ENCODE data around the gene ZNF10.

Gene ZNF10

DNA sequence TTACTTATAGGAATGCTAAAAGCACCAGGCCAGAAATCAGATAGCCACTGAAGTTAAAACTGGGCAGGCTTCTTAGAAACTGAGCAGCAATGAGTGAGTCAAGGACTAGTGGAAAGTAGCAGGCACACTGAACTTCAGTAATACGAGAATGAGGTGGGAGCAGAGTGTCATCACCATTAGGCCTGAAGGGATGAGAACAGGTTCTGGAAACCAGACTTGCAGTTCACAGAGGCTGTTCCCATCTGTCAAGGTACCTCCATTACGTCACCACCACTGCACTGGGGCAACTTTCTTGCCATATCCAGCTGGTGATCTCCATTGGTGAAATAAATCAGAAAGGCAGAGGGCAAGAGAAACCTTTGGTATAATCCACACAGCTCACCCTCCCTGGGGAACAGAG is 15.6 kb downstream of the ZNF10 start:
- TF ChIP-seq, protein P1, sequence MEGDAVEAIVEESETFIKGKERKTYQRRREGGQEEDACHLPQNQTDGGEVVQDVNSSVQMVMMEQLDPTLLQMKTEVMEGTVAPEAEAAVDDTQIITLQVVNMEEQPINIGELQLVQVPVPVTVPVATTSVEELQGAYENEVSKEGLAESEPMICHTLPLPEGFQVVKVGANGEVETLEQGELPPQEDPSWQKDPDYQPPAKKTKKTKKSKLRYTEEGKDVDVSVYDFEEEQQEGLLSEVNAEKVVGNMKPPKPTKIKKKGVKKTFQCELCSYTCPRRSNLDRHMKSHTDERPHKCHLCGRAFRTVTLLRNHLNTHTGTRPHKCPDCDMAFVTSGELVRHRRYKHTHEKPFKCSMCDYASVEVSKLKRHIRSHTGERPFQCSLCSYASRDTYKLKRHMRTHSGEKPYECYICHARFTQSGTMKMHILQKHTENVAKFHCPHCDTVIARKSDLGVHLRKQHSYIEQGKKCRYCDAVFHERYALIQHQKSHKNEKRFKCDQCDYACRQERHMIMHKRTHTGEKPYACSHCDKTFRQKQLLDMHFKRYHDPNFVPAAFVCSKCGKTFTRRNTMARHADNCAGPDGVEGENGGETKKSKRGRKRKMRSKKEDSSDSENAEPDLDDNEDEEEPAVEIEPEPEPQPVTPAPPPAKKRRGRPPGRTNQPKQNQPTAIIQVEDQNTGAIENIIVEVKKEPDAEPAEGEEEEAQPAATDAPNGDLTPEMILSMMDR (conservative IDR thresholded peaks at IDR 0.05; ENCODE audit: control insufficient read depth, insufficient read depth, low read depth, low read length), result no peak
- no peak overlapping the region for H3K4me3 ChIP-seq (ENCODE audit: control insufficient read depth, low read depth, low read length)
- no peak for DNase-seq (ENCODE audit: low read depth)

DNA sequence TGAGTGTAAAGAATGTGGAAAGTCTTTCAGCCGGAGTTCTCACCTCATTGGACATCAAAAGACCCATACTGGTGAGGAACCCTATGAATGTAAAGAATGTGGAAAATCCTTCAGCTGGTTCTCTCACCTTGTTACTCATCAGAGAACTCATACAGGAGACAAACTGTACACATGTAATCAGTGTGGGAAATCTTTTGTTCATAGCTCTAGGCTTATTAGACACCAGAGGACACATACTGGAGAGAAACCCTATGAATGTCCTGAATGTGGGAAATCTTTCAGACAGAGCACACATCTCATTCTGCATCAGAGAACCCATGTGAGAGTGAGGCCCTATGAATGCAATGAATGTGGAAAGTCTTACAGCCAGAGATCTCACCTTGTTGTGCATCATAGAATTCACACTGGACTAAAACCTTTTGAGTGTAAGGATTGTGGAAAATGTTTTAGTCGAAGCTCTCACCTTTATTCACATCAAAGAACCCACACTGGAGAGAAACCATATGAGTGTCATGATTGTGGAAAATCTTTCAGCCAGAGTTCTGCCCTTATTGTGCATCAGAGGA is 25.8 kb downstream of the ZNF10 start:
- TF ChIP-seq, protein P1 (conservative IDR thresholded peaks at IDR 0.05; ENCODE audit: control insufficient read depth, insufficient read depth, low read depth, low read length), result no peak
- DNase-seq (ENCODE audit: low read depth), result no peak
- H3K4me3 ChIP-seq (ENCODE audit: control insufficient read depth, low read depth, low read length), result no peak overlapping the region

DNA sequence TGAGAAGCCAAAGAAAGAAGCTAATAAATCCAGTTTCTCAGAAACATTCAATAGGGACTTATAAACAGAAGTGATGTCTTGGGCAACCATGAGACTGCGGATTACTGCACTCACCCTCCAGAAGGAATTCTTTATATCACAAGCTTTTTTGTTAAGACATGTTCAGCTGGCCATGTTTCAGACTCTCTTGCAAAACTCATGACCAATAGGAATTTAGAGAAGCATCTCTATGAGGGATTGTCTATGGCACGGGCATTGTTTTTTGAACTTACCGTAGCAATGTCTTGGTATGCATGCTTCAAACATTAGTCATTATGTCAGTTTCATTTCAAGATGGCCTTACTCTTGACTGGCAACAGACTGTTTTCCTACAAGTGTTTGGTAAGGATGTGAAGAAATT is 35.3 kb downstream of the ZNF10 start:
- no peak for DNase-seq (ENCODE audit: low read depth)
- TF ChIP-seq, protein P1 (conservative IDR thresholded peaks at IDR 0.05; ENCODE audit: control insufficient read depth, insufficient read depth, low read depth, low read length), result no peak
- no peak overlapping the region for H3K4me3 ChIP-seq (ENCODE audit: control insufficient read depth, low read depth, low read length)

DNA sequence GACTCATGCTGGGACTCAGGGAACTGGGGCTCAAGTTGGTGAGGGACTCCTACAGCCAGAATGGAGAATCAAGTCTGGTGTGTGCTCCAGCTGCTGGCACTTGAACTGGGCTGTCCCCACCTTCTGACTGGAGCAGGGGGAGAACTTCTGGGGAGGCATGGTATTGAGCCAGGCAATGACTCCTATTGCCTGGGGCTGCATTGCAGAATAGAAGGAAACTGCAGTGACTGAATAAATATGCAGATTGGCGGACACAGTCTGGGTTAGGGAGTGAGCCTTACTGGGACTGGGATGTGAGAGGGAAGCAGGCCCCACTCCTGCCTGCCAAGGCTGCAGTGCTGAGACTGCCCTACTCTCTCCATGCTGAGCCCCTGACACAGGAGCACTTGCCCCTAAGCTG is 42.1 kb downstream of the ZNF10 start:
- H3K4me3 ChIP-seq (ENCODE audit: control insufficient read depth, low read depth, low read length), result no peak overlapping the region
- DNase-seq (ENCODE audit: low read depth), result no peak
- TF ChIP-seq, protein P1 (conservative IDR thresholded peaks at IDR 0.05; ENCODE audit: control insufficient read depth, insufficient read depth, low read depth, low read length), result no peak

DNA sequence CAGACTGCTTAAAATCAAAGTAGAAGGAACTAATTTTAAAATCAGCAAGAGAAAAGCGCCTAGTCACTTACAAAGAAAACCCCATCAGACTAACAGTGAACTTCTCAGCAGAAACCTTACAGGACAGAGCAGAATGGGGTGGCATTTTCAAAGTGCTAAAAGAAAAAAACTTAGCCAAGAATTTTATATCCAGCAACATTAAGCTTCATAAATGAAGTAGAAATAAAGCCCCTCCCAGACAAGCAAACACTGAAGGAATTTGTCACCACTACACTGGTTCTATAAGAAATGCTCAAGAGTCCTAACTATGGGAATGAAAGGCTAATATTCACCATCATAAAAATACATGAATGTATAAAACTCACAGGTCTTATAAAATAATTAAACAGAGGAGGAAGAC is 44.5 kb downstream of the ZNF10 start:
- DNase-seq (ENCODE audit: low read depth), result no peak
- TF ChIP-seq, protein P1 (conservative IDR thresholded peaks at IDR 0.05; ENCODE audit: control insufficient read depth, insufficient read depth, low read depth, low read length), result no peak
- H3K4me3 ChIP-seq (ENCODE audit: control insufficient read depth, low read depth, low read length), result no peak overlapping the region

DNA sequence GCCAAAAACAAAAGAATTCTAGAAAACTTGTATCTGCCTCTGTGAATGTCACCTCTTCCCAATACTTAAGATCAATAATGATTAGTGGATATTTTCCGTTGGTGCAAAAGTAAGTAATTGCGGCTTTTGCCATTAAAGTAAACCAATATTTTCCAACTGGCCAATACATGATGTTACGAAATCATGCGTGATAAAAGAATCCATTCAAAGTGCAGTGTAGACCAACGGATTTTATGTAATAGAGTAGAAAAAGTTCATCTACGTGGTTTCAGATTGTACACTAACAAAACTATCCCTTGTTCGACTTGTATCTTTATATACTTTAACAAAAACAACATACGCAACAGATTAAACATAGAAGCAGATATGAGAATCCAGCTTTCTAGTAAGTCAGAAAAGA is 50.2 kb downstream of the ZNF10 start:
- TF ChIP-seq, protein P1 (conservative IDR thresholded peaks at IDR 0.05; ENCODE audit: control insufficient read depth, insufficient read depth, low read depth, low read length), result no peak
- H3K4me3 ChIP-seq (ENCODE audit: control insufficient read depth, low read depth, low read length), result no peak overlapping the region
- no peak for DNase-seq (ENCODE audit: low read depth)

All from fibroblast of mammary gland (primary cell).